Caco-2 (cell line): ENCODE measurements around the gene TBC1D8. TPM values are rescaled to one million over a fixed set of nuclear protein-coding genes. Genes with fewer than 3 reads are reported as not detected.

ENCODE experiments used
- BruUV-seq: library from RNA; stranded (reverse); fragments of 400-500 nt; replicated peaks from 2 replicates; lab custom pipeline; 2021; lab: Mats Ljungman, UMichigan
- CTCF ChIA-PET: fragments of 300-600 bp; sonication (Branson Sonifier 250); formaldehyde crosslinking; loops from one replicate; lab custom pipeline; 2022; ENCODE audit warnings: antibody characterized with exemption; lab: Charles Lee
- POLR2A ChIA-PET: fragments of 300-600 bp; sonication (Branson Sonifier 250); formaldehyde crosslinking; loops from one replicate; lab custom pipeline; 2022; ENCODE audit warnings: antibody characterized with exemption; lab: Charles Lee
- DNase-seq, 2 experiments: peaks; one replicate each; pipeline versions ENCODE4 v3.0.0 to v3.0.0-alpha.2; 2020 to 2022
- H3K27me3 ChIP-seq: replicated peaks from 2 replicates; pipeline ENCODE4 v1.6.0; 2011; ENCODE audit warnings: low read length; ENCODE audit not compliant: control insufficient read depth, insufficient read depth
- H3K36me3 ChIP-seq: 2 replicates; pipeline ENCODE4 v1.5.1; 2011; ENCODE audit warnings: low read length; ENCODE audit not compliant: control insufficient read depth, insufficient read depth
- H3K4me1 ChIP-seq: fragments of 250-450 bp; sonication (Bioruptor Pico); 2 replicates; pipeline ENCODE4 v1.5.1; 2020; ENCODE audit warnings: mild to moderate bottlenecking
- H3K4me3 ChIP-seq: 2 replicates; pipeline ENCODE4 v1.5.1; 2011; ENCODE audit warnings: low read depth, mild to moderate bottlenecking, control low read depth, low read length
- H3K9me3 ChIP-seq: fragments of 250-450 bp; sonication (Bioruptor Pico); 2 replicates; pipeline ENCODE4 v1.5.1; 2020; ENCODE audit warnings: mild to moderate bottlenecking, moderate library complexity
- H3K27ac Mint-ChIP-seq: one replicate; pipeline ENCODE4 v1.8.0; 2022; ENCODE audit warnings: mixed read lengths; ENCODE audit not compliant: unreplicated experiment
- H3K27me3 Mint-ChIP-seq: one replicate; pipeline ENCODE4 v1.8.0; 2022; ENCODE audit warnings: mixed read lengths; ENCODE audit not compliant: insufficient read depth, unreplicated experiment
- H3K36me3 Mint-ChIP-seq: one replicate; pipeline ENCODE4 v1.8.0; 2022; ENCODE audit warnings: mild to moderate bottlenecking, mixed read lengths; ENCODE audit not compliant: insufficient read depth, unreplicated experiment
- H3K4me1 Mint-ChIP-seq: one replicate; pipeline ENCODE4 v1.8.0; 2022; ENCODE audit warnings: low read depth, mixed read lengths; ENCODE audit not compliant: unreplicated experiment
- H3K4me3 Mint-ChIP-seq: one replicate; pipeline ENCODE4 v1.8.0; 2022; ENCODE audit warnings: mild to moderate bottlenecking, moderate library complexity, mixed read lengths; ENCODE audit not compliant: unreplicated experiment
- H3K9me3 Mint-ChIP-seq: one replicate; pipeline ENCODE4 v1.8.0; 2022; ENCODE audit warnings: mixed read lengths; ENCODE audit not compliant: unreplicated experiment
- intact Hi-C: fragments of 100-400 bp; cut with micrococcal nuclease; formaldehyde crosslinking; loops from one replicate; pipeline ENCODE4 v1.10.0; 2022; ENCODE audit not compliant: unreplicated experiment
- total RNA-seq: library from RNA; stranded (reverse); gene quantifications from 2 replicates; pipeline ENCODE4 v1.2.3, GENCODE V29; 2022
- TF ChIP-seq, protein P1 (sequence below), 2 experiments: fragments of 200-600 bp in 1 of 2; IDR thresholded peaks; 1 replicate in 1 of 2; 2 replicates in 1 of 2; pipeline versions ENCODE4 v1.5.1 to v1.8.0; 2011 to 2022; ENCODE audit warnings: antibody characterized with exemption in 1 of 2, control low read depth in 1 of 2, inconsistent platforms in 1 of 2, low read depth in 1 of 2, low read length in 1 of 2, mild to moderate bottlenecking in 1 of 2, moderate library complexity in 1 of 2; ENCODE audit not compliant: insufficient read depth in 1 of 2, severe bottlenecking in 1 of 2, unreplicated experiment in 1 of 2

The TBC1D8 gene
- total RNA-seq, 1 experiment from 2014 or later, result 29.5 TPM

DNA sequence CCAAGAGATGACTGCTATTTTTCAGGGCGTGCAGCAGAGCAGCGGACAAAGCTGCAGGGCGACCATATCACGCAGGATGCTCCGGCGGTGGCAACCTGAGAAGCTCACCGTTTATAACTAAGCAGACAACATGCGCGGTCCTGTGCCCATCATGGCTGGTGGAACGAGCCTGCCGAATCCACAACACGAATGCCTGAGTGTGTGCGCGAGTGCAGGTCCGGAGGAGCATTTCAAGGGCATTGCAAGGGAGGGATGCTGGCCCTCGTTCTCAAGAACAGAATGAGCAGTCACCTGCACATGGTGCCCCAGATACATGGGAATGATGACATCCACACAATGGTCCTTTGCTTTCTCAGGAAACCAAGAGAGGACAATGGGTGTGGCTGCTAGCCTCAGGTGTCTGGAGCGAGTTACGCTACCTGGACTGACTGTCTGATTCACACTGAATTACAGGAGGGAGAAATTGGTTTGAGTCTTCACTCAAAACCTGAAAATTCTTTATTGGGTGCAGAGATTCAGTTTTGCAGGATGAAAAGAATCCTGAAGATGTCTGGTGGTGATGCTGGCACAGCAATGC lies 39.8 kb downstream of the TBC1D8 start:
- Mint-ChIP-seq H3K4me3 (no peak overlapping the region), H3K4me1 (peaks cover 40% of the 10 kb centered on the region), H3K27ac (no peak overlapping the region), H3K27me3 (no peaks in the 10 kb centered on the region), H3K36me3 (no peaks in the 10 kb centered on the region), H3K9me3 (no peaks in the 10 kb centered on the region)
- POLR2A ChIA-PET, result no interaction called here
- Histone ChIP-seq H3K4me1 (peaks cover 21% of the 10 kb centered on the region), H3K27me3 (no peaks in the 10 kb centered on the region), H3K9me3 (no peaks in the 10 kb centered on the region), H3K36me3 (no peaks in the 10 kb centered on the region; the same call in 1 of the 2 replicates), H3K4me3 (no peak overlapping the region)
- intact Hi-C loops, result no loop called here
- DNase-seq, result no peak
- TF ChIP-seq, protein P1, sequence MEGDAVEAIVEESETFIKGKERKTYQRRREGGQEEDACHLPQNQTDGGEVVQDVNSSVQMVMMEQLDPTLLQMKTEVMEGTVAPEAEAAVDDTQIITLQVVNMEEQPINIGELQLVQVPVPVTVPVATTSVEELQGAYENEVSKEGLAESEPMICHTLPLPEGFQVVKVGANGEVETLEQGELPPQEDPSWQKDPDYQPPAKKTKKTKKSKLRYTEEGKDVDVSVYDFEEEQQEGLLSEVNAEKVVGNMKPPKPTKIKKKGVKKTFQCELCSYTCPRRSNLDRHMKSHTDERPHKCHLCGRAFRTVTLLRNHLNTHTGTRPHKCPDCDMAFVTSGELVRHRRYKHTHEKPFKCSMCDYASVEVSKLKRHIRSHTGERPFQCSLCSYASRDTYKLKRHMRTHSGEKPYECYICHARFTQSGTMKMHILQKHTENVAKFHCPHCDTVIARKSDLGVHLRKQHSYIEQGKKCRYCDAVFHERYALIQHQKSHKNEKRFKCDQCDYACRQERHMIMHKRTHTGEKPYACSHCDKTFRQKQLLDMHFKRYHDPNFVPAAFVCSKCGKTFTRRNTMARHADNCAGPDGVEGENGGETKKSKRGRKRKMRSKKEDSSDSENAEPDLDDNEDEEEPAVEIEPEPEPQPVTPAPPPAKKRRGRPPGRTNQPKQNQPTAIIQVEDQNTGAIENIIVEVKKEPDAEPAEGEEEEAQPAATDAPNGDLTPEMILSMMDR (IDR thresholded peaks at IDR 0.05; ENCODE audit: insufficient read depth in 1 of 2, low read depth in 1 of 2, low read length in 1 of 2, severe bottlenecking in 1 of 2, unreplicated experiment in 1 of 2), result no peak
- CTCF ChIA-PET, result no interaction called here
- no TSS peak for BruUV-seq

DNA sequence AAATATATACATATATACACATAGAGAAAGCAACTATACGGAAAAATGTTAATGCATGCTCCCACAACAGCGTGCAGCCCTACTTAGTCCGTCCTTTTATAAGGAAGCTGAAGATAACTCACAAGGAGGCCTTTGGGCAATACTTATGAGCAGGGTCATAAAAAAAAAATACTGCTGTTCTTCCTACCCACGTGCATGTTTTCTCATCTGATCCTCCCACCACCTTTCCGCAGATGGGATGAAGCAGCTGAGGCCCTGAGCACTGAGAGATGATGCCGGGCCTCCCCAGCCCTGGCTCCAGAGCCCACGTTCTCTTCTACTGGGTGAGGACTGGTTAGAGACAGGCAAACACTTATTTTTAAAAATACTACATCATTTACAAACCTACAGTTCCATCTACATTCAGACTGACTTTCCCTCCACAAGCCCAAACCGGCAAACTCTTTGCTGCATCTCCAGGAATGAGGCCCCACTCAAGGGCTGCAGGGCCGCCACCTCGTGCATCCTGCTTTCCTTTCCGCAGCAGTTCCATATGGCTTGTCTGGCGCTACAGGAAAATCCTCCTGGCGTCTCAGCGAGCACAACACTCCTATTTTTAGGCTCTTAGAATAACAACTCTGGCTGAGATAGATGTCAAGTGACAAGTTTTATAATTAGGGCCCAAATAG lies 41.6 kb downstream of the TBC1D8 start:
- no peak overlapping the region for H3K27ac Mint-ChIP-seq
- Histone ChIP-seq H3K4me1 (peaks cover 27% of the 10 kb centered on the region), H3K27me3 (no peaks in the 10 kb centered on the region), H3K36me3 (no peaks in the 10 kb centered on the region; the same call in 1 of the 2 replicates), H3K4me3 (no peak overlapping the region), H3K9me3 (no peaks in the 10 kb centered on the region)
- ChIA-PET CTCF (no interaction called here), POLR2A (no interaction called here)
- no peak for DNase-seq
- BruUV-seq, result no TSS peak
- H3K9me3 Mint-ChIP-seq, result no peaks in the 10 kb centered on the region
- intact Hi-C loops, result no loop called here
- TF ChIP-seq, protein P1 (IDR thresholded peaks at IDR 0.05; ENCODE audit: insufficient read depth in 1 of 2, low read depth in 1 of 2, low read length in 1 of 2, severe bottlenecking in 1 of 2, unreplicated experiment in 1 of 2), result no peak
- H3K27me3 Mint-ChIP-seq, result no peaks in the 10 kb centered on the region
- H3K4me1 Mint-ChIP-seq, result peaks cover 42% of the 10 kb centered on the region
- no peak overlapping the region for H3K4me3 Mint-ChIP-seq
- no peaks in the 10 kb centered on the region for H3K36me3 Mint-ChIP-seq

DNA sequence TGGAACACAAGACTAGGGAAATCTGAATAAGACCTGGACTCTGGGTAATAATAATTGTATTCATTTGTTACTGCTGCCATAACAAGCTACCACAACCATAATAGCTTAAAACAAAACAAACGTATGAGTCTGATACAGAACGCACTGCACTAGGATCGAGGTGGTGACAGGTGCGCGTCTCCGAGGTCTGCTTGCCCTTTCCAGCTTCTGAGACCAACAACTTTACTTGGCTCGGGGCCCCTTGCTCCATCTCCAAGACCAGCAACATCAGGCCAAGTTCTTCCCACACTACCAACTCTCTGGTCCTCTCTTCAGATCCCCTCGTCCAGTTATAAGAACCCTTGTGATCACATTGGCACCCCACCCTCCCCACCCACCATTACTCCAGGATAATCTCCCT lies 42.8 kb downstream of the TBC1D8 start:
- CTCF ChIA-PET, result no interaction called here
- no peaks in the 10 kb centered on the region for H3K36me3 Mint-ChIP-seq
- POLR2A ChIA-PET, result no interaction called here
- Histone ChIP-seq H3K36me3 (no peaks in the 10 kb centered on the region; the same call in 1 of the 2 replicates), H3K9me3 (0 out of 2 replicates have a peak, but pooled peaks cover 5% of the 10 kb centered on the region), H3K4me1 (peaks cover 15% of the 10 kb centered on the region), H3K4me3 (no peak overlapping the region), H3K27me3 (no peaks in the 10 kb centered on the region)
- no peak overlapping the region for H3K4me3 Mint-ChIP-seq
- TF ChIP-seq, protein P1 (IDR thresholded peaks at IDR 0.05; ENCODE audit: insufficient read depth in 1 of 2, low read depth in 1 of 2, low read length in 1 of 2, severe bottlenecking in 1 of 2, unreplicated experiment in 1 of 2), result no peak
- peaks cover 2% of the 10 kb centered on the region for H3K9me3 Mint-ChIP-seq
- H3K27me3 Mint-ChIP-seq, result no peaks in the 10 kb centered on the region
- intact Hi-C loops, result no loop called here
- no peak for DNase-seq
- BruUV-seq, result no TSS peak
- no peak overlapping the region for H3K27ac Mint-ChIP-seq
- peaks cover 33% of the 10 kb centered on the region for H3K4me1 Mint-ChIP-seq
